NCI-H748 (cell line): ENCODE data around the gene DNAH5.

Source experiments
- DNase-seq: peaks from one replicate; lab custom pipeline; 2025; ENCODE audit not compliant: unreplicated experiment; lab: John Stamatoyannopoulos, UW

DNAH5 gene

DNA sequence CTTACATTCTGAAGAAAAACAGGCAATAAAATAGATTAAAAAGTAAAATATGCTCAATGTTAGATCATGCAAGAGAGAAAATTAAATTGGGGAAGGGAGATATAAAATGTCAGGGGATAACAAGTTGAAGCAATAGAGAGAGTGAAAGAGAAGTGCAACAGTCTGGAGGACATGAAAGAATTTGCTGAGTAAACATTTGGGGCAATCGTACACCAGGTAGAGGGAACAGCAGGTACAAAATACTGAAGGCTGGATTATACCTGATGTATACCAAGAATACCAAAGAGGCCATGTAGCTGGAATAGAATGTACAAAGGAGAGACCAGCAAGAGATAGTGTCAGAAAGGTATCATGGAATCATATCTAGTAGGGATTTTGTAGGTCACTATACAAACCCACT is 300.8 kb downstream of the DNAH5 start:
- no peak for DNase-seq

DNA sequence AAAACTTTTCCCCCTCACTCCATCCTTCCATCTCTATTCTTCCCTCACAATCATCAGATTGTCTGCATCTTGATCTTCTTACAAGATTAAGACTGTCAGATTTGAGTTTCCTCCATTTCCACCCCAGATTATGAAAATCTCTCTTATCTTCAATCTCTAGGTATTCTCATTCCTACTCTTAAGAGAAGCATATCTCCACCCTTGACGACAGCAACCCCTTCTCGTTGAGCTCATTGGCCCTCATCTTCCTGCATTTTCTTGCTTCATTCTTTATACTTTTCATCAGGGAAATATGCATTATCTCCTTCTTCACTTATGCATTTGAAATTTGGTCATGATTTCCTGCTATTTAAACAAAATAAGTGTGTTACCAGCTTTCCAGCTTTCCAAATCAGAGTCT is 301.3 kb downstream of the DNAH5 start:
- no peak for DNase-seq
